Measurements from ENCODE around the gene NUP62.
A peak's percentile ranks its signal among the peaks of the same experiment; 100 is the strongest.

Gene NUP62

DNA sequence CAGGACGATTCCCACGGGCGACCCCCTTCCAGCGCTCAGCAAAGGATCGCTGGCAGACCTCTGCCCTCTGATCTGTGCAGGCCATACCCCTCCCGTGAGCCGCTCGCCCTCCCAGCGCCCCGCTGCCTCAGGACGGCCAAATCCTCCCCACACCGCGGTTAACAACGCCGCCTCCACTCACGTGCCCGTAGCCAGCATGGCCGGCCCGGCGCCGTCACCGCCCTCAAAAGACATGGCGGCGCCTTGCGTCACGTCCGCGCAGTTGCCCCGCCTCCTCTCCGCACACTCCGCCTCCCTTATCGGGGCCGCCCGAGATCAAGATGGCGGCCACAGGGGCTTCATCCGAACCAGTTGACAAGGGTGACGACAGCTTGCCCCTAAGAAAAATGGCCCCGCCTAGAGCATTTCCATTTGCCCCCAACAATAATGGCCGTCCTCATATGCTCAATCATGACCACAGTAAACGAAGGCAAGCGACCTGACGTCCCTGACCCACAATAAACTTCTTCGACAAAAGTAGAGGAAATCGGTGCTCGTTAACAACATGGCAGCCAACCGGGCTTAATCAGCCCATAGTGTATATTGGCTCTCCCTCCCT, 52.8 kb downstream of the NUP62 start:
- intact Hi-C loops (cut with DNase I), result loop anchor here (5.0 kb wide), 1 partner anchor 59 kb away; the partner anchor contains the start of gene MED25

DNA sequence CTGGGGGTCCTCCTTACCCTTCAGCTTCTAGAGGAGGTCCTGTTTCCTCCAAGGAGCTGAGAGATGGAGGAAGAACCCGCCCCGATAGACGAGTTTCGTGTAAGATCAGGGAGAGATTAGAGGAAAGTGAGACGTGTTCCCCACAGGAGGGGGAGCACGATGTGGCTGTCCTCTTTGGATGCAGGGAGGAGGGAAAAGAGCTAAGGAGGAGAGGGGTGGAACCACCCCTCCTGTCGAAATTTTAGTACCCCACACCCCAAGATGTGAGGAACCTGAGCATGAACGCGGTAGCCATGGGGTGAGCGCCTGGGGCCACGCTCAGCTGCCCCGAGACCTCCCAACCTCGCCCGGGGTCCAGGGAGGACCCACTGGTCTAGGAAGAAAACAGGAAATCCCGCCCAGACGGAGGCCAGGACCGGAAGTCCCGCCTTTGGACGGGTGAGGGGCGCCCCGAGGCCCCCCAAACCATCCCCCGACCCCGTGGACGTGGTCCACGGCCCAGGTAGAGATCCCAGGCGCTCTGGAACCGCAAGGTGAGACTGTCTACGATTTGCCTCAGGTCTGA, 53.4 kb downstream of the NUP62 start:
- peak; percentile 54 to 85 (median 71) for DNase-seq
- intact Hi-C loops (cut with DNase I), result loop anchor here (5.0 kb wide), 1 partner anchor 59 kb away; the partner anchor contains the start of gene MED25

More for the DNA sequence above, 52.8 kb downstream of the NUP62 start:
- peak; percentile 96 to 100 (median 99) for DNase-seq

DNA sequence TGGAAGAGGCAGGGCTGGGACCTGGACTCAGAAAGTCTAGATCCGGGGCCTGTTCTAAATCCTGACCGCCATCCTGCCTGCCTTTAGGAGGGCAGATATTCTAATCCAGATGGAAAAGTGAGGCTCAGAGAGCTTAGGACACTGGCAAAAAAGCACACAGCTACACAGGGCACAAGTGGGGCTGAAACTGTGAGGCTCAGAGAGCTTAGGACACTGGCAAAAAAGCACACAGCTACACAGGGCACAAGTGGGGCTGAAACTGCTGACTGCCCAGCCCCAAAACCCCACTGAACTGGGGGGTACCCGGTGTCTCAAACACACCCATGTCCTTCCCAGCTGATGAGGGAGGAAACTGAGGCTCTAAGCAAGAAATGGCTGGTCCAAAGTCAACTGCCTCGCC, 54.1 kb downstream of the NUP62 start:
- no peak for DNase-seq
- intact Hi-C loops (cut with DNase I), result loop anchor here (5.0 kb wide), 1 partner anchor 58 kb away; the partner anchor contains the start of gene MED25

DNA sequence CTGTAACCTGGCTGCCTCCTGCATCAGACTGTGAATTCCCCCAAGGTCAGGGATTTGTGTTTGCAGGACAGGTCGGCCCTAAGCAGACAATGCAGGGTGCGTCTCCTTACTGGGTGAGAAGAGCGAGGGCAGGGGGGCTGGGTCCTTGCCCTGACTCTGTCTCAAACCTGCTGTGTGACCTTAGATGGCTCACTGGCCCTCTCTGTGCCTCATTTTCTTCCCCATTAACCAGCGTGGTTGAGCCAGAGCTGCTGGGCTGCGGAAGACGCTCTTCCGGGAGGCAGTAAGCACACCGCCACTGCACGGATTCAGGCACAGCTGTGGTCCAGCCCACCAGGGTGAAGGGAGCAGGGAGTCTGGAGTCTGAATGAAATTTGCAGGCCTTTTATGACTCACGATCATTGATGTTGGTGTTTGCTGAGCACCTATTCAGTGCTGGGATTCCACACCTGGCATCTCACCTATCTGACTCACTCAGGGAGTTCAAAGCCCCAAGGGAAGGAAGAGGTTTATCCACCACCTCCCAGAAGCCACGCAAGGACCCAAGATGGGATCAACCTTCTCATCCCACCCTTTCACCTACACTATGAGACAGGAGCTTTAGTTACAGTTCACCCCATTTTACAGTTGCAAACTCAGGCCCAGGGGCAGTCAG, 54.7 kb downstream of the NUP62 start:
- no peak for DNase-seq
- intact Hi-C loops (cut with DNase I), result loop anchor here (5.0 kb wide), 1 partner anchor 57 kb away; the partner anchor contains the start of gene MED25

DNA sequence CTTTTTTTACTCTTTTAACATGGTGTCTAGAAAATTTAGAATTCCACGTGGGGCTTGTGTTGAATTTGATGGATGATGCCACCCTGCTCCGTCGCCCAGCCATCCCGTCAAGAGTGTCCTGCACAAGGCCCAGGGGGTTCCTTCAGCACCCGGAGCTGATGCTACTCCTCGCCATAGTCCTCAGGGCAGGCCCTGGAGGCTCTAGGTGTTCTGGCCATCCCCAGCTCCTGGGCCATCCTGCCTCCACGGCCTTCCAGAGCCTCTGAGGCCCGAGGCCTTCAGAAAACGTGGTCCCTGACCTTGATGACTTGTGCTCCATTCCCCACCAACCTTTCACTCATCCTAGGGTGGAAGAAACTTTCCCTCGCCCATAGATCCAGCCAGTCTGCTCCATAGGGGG, 55.5 kb downstream of the NUP62 start:
- no peak for DNase-seq
- intact Hi-C loops (cut with DNase I), result no loop called here

DNA sequence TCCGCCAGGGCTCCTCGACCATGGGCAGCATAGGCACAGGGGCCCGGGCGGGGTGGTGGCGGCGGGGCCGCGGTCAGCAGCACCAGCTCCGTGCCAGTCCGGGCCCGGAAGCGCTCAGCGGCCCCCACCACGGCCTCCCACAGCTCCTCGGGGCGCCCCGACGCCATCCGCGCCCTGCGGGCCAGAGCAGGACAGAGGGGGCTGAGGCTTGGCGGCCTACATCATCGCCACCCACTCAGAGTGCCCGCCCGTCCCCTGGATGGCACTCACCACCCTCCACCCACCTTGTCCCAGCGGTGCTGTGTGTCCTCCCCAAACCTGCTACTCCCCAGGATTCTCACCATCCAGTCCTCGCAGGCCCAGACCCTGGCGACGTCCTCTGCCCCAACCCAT, 56.2 kb downstream of the NUP62 start:
- no peak for DNase-seq
- intact Hi-C loops (cut with DNase I), result no loop called here

DNA sequence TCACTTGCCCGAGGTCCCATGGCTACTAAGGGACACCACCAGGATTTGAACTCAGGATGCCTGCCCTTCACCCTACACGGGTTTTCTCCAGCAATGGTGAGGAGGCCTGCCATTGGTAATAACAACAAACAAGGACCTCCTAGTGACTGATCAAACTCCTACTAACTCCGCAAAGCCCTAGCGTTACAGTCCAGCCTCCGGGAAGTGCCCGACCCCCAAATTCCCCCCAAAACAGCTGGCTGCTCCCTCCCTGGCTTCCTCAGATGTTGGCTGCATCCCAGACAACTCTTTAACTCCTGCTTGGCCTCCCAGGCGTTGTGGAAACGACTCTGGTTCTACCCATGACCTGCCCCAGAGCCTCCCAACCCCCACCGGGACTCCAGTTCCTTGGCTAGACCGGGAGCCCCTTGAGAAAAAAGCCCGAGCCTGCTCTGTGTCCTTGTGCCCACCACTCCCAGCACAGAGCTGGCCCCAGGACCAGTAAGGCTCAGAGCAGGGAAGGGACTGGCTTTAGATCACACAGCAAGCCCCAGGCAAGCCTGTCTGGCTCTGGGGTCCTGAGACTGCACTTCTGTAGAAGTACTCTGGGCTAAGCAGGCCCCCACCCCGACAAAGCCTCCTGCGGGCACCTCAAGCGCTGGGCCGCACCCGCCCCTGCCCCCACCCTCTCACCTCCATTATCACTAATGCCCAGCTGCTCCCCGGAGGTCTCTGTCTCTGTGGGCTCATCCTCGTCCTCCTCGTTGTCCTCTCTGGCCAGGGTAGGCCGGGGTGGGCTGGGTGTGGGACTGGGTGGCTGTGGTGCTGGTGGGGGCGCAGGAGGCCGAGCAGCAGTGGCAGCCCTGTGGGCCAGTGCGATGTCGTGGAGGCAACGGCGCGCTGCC, 56.8 kb downstream of the NUP62 start:
- intact Hi-C loops (cut with DNase I), result no loop called here
- DNase-seq, result no peak

DNA sequence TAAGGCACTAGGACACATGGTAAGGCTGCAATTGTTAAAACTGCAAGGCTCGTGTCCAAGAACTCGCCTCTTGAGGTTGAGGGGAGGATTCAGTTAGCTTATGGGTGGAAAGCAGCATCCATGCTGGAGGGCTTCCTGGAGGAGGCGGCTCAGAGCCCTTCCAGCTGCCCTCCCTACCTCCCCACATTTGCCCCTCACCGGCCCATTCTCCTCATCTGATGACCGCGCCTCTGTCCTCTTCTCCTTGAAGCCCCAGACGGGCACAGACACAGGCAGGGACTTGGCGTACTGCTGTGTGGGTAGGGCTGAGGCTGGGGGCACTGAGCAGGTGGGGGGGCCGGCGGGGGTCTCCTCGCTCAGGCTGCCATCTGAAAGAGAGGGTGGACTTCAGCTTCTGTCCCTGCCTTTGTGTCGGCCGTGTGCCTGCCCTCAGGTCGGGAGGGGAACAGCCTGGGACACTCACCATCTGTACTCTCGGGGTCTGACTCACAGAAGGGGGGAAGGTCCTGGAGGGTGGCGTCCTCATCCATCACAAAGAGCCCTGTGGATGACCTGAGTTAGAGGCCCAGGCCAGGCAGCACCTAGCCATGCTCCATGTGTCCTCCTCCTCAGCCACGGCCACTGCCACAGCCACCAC, 57.8 kb downstream of the NUP62 start:
- DNase-seq, result no peak
- intact Hi-C loops (cut with DNase I), result no loop called here

DNA sequence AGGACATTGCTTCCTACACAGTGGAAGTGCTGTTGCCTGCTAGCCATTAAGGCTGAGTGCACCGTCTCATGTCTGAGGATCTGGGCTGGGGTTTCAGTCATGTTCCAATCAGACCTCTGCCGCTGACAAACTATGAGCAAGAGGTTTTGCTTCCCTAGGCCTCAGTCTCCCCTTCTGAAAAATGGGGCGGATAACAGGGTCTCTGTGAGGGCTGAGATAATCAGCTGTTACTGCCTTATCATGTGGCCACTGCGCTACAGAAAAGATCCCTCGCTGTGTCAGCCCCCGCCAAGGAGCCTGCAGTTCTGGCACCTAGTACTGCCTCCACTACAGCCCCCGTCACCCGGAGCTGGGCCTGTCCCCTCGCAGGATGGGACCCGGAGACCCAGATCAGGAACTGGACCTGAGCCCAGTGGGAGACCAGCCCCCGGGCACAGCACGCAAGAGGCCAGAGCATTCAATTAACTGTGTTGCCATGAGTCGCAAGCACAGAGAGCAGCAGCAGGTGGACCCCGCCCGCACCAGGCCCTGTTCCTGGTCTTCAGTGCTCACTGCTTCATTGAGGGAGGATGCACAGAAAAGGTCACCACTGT, 58.9 kb downstream of the NUP62 start:
- intact Hi-C loops (cut with DNase I), result no loop called here
- no peak for DNase-seq

DNA sequence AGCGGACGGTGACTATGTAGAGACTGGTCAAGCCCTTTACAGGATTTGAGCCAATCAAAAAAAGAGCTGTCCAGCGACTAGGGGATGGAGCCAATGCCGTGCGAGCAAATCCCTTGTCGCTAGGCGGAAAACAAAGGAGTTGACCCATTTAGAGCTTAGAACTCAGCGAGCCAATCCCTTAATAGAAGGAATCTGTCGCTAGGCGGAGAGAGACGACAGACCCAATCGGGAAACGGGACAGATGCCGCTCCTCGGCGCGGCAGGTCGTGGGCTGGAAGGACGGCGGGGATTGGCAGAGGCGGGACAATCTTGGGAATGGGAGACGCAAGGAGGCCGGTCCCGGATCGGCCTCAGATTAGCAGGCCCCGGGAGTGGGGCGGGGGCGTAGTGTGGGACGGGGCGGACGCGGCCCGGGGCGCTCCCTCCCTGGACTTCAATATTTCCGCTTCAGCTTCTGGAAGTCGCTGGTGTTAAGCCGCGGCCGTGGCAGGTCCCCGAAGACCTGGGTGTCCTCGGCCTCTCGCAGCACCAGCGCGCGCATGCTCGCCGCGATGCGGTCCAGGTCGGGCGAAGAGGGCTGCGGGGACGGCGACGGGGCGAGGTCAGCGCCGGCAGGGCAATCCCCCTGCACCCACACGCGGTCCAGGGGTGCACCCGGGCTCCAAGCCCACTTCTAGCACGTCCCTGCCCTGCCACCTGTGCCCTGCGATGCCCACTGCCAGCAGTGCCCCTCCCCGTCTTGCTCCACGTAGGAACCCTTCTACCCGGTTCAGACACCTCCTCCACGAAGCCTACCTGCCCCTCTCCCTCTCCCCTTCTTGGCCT, 59.6 kb downstream of the NUP62 start:
- peak; percentile 92 to 99 (median 98) for DNase-seq
- intact Hi-C loops (cut with DNase I), result no loop called here

DNA sequence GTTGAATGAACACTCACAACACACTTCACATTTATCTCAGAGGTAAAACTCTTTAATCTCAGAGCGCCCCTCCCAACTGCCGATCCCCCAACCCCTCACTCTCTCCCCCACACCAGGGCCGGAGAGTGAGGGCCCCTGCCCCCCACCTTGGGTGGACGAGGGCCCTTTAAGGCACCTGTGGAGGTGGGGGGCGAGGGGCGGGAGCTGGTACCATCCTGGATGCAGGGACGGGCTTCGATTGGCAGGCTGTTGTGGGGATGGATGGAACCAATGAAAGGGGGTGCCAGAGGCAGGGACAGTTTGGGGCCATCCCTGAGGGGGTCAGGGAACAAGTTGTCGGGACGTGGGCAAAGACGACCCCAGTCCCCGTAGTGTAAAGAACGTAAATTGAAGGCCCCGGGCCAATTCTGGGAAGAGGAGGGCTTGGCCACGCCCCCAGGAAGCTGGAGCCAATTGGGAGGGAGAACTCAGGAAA, 60.3 kb downstream of the NUP62 start:
- no peak for DNase-seq
- intact Hi-C loops (cut with DNase I), result no loop called here

DNA sequence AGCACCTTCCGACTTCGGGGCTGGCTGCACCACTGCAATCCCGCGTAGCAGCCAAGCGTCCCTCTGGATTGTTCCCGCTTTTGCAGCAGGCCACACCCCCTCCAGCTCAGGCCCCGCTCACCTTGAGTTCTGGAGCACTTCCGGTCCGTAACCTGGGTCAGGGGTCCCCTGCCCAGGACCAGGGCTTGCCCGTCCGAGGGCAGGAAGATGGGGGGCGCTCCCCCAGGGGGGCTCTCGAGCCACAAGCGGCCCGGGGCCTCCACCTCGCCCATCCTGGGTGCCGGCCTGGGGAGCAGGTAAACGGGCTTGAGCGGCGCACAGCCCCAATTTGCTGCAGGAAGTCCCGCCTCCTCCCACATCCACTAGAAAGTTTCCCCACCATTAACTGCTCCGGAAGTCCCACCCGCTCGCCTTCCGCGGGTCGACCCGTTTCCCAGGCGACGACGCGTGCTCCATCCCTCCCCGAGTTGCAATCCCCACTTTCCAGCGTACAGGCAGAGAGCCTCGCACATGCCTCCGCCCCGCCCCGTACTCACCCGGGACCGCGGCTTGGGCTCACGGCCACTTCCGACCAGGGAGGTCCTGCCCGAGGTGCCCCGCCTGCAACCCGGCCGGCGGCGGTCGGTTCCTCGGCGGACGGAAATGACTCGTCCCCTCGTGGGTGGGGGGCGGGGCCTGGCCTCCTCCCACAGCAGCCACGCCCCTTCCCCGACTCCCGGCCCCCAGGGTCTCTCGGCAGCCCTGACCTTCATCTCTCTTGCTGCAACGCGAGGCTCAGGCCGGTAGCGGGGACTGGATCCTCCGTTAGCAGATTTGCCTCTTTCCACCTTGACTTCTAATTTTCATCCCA, 62.1 kb downstream of the NUP62 start, which contains the start of gene PNKP:
PNKP (minus strand) TSS at position 644 of the 850 bp plus-strand sequence; CDS start at position 272, 372 bp downstream.
- intact Hi-C loops (cut with DNase I), result no loop called here
- DNase-seq, result peak; percentile 85 to 97 (median 93)

DNA sequence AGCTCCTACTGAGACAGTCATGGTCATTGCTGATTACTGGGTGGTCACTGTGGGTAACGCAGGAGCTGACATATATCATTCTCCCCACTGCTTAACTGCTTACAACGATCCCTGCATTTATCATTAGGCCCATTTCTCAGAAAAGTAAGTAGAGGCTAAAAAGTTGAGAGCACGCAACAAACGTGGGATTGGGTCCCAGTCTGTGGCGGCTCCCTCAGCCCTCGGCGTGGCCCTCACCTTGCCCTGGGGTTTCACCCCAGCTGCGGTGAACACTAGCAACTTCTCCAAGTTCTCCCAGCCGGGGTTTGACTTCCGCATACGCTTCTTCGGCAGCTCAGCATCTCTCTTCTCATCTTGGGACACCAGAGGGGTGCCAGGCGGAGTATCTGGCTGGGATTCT, 64.4 kb downstream of the NUP62 start:
- DNase-seq, result no peak
- intact Hi-C loops (cut with DNase I), result no loop called here

DNA sequence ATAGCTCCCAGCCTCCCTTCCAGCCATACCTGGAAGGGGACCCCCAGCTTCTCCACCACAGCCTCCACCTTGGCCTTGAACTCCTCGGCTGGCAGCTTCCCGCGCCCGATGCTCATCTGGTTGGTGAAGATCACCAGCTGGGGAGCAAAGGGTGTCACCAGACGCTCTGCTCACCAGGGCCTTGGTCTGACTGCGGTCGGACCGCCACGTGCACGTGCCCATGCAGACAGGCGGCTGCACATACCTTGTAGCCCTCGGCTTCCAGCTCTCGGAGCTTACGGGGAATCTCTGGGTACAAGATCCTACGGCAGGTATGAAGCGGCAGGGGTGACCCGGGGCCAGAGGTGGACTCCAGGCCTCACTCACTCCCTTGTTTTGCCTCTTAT, 65.4 kb downstream of the NUP62 start:
- no peak for DNase-seq
- intact Hi-C loops (cut with DNase I), result no loop called here

DNA sequence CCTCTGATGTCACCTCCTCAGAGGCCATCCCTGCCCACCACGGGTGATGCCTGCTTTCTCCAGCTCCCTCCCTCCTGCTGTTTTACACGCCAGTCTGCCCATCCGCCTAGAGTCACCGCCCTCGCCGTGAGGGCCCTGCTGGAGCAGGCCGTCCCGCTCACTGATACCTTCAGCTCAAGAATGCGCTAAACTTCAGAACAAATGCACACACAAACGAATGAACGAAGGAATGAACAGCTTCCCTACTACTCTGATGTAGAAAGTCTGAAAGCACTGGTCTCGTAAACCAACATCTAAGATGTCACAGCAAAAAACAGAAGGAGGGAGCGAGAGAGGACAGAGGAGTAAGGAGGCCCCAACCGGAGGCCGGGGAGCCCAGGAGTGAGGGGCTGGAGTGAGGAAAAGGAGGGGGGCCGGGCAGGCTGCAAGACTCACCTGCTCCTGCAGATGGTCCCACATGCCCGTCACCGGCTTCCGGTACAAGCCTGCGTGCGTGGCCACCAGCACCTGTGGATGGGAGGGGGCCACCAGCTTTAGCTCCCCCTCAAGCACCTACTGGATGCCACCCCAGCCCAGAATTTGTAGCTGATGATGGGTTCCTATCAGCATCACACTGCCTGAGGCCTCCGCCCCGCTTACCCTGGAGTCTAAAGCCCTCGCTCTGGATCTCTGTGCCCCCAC, 65.9 kb downstream of the NUP62 start:
- intact Hi-C loops (cut with DNase I), result no loop called here
- no peak for DNase-seq
